Prostate gland (tissue), 2 donors: Measurements from ENCODE around the gene ZCCHC2.

ENCODE experiments used
- CTCF ChIP-seq, 4 experiments: fragments of 200-600 bp in 2 of 4; fragments of 450-650 bp in 2 of 4; sonication (generic) in 2 of 4; IDR thresholded peaks; 1 replicate in 3 of 4; 2 replicates in 1 of 4; pipeline ENCODE4 v1.5.1; 2016 to 2019; ENCODE audit warnings: antibody characterized with exemption in 4 of 4, mild to moderate bottlenecking in 2 of 4, moderate library complexity in 2 of 4
- POLR2A ChIP-seq: fragments of 450-650 bp; IDR thresholded peaks from one replicate; pipeline ENCODE4 v1.6.1; 2016; ENCODE audit warnings: antibody characterized with exemption, mild to moderate bottlenecking

- TF ChIP-seq POLR2A (no peak), CTCF (IDR thresholded peaks at IDR 0.05) (no peak)
Observed at GRCh38 chr18:62531931-62532330, 9.1 kb downstream of the ZCCHC2 start.
